HCT116 (cell line): Measurements from ENCODE around the gene ACOT11. TPM values are rescaled to one million over a fixed set of nuclear protein-coding genes. Genes with fewer than 3 reads are reported as not detected.

Experiments used
- ATAC-seq: fragments of 200-7000 bp; cut with Tn5 transposase; 2 replicates; pipeline ENCODE4 v1.9.1; 2020; ENCODE audit warnings: mild to moderate bottlenecking, moderate library complexity
- BruUV-seq: library from RNA; stranded (reverse); fragments of 400-500 nt; replicated peaks from 2 replicates; lab custom pipeline; 2021; lab: Mats Ljungman, UMichigan
- CTCF ChIA-PET: fragments of 300-600 bp; sonication (Branson Sonifier 250); formaldehyde crosslinking; loops from one replicate; lab custom pipeline; 2021; ENCODE audit warnings: antibody characterized with exemption; lab: Charles Lee
- POLR2A ChIA-PET: fragments of 300-600, 350-600 bp; sonication (Branson Sonifier 250); formaldehyde crosslinking; loops from one replicate; lab custom pipeline; 2021; ENCODE audit warnings: antibody characterized with exemption; lab: Charles Lee
- RAD21 ChIA-PET, 2 experiments: fragments of 300-600 bp; sonication (Branson Sonifier 250); formaldehyde crosslinking; loops; one replicate each; lab custom pipeline; 2023; ENCODE audit warnings: low total read pairs in 2 of 2; ENCODE audit not compliant: uncharacterized antibody in 2 of 2, unreplicated experiment in 2 of 2, low non-redundant PET in 1 of 2; lab: Charles Lee
- DNase-seq: peaks from one replicate; pipeline ENCODE4 v3.0.0-alpha.2; 2010; ENCODE audit warnings: low read depth, low spot score
- H2AFZ ChIP-seq: fragments of 200-600 bp; shearing (Covaris generic), sonication (generic); 2 replicates; pipeline ENCODE4 v1.6.1; 2017; ENCODE audit warnings: low read depth, mixed run types, mixed read lengths, antibody characterized with exemption, low read length; ENCODE audit not compliant: poor library complexity, severe bottlenecking
- H3K27ac ChIP-seq: 2 replicates; pipeline ENCODE4 v1.5.1; 2012; ENCODE audit warnings: low read depth, low read length
- H3K27me3 ChIP-seq: fragments of 200-600 bp; sonication (generic); 2 replicates; pipeline ENCODE4 v1.6.1; 2016; ENCODE audit warnings: mixed run types, low read length, mixed read lengths; ENCODE audit not compliant: insufficient read depth
- H3K36me3 ChIP-seq, 2 experiments: fragments of 200-500 bp in 1 of 2; fragments of 200-600 bp in 1 of 2; sonication (Bioruptor generic) in 1 of 2; sonication (generic) in 1 of 2; 2 replicates each; pipeline versions ENCODE4 v1.5.1 to v1.6.1; 2014 to 2016; ENCODE audit warnings: low read length in 2 of 2, inconsistent platforms in 1 of 2, mixed read lengths in 1 of 2, mixed run types in 1 of 2; ENCODE audit not compliant: insufficient read depth in 2 of 2, control insufficient read depth in 1 of 2
- H3K4me1 ChIP-seq, 2 experiments: fragments of 200-600 bp in 1 of 2; sonication (generic) in 1 of 2; 2 replicates each; pipeline versions ENCODE4 v1.5.1 to v1.6.1; 2012 to 2017; ENCODE audit warnings: low read length in 2 of 2, inconsistent platforms in 1 of 2, mild to moderate bottlenecking in 1 of 2, mixed read lengths in 1 of 2, mixed run types in 1 of 2, moderate library complexity in 1 of 2; ENCODE audit not compliant: insufficient read depth in 2 of 2, control insufficient read depth in 1 of 2
- H3K4me2 ChIP-seq: fragments of 200-600 bp; sonication (generic); 2 replicates; pipeline ENCODE4 v1.6.1; 2017; ENCODE audit warnings: mixed run types, low read length, mixed read lengths
- H3K4me3 ChIP-seq, 2 experiments: fragments of 200-600 bp in 1 of 2; sonication (generic) in 1 of 2; replicated peaks in 1 of 2; 2 replicates each; pipeline ENCODE4 v1.5.1; 2011 to 2016; ENCODE audit warnings: low read length in 2 of 2, control low read depth in 1 of 2, low read depth in 1 of 2, mild to moderate bottlenecking in 1 of 2, mixed read lengths in 1 of 2, mixed run types in 1 of 2
- H3K79me2 ChIP-seq: fragments of 200-600 bp; sonication (generic); 2 replicates; pipeline ENCODE4 v1.6.1; 2017; ENCODE audit warnings: mild to moderate bottlenecking, mixed run types, low read length, moderate library complexity, mixed read lengths; ENCODE audit not compliant: insufficient read depth
- H3K9ac ChIP-seq: fragments of 200-600 bp; sonication (generic); 2 replicates; pipeline ENCODE4 v1.6.1; 2016; ENCODE audit warnings: low read length, mixed read lengths
- H3K9me2 ChIP-seq: fragments of 200-600 bp; sonication (generic), shearing (Covaris generic); 2 replicates; pipeline ENCODE4 v1.6.1; 2017; ENCODE audit warnings: mixed run types, mild to moderate bottlenecking, moderate library complexity; ENCODE audit not compliant: insufficient read depth
- H3K9me3 ChIP-seq, 2 experiments: fragments of 200-500 bp in 1 of 2; fragments of 200-600 bp in 1 of 2; sonication (Bioruptor generic) in 1 of 2; sonication (generic) in 1 of 2; 2 replicates each; pipeline ENCODE4 v1.6.1; 2014 to 2017; ENCODE audit warnings: low read length in 2 of 2, mixed read lengths in 2 of 2, inconsistent platforms in 1 of 2, low read depth in 1 of 2, mild to moderate bottlenecking in 1 of 2, mixed run types in 1 of 2, moderate library complexity in 1 of 2; ENCODE audit not compliant: control insufficient read depth in 1 of 2, insufficient read depth in 1 of 2
- H4K20me1 ChIP-seq: fragments of 200-600 bp; sonication (generic), shearing (Covaris generic); 2 replicates; pipeline ENCODE4 v1.6.1; 2017; ENCODE audit warnings: mixed run types, mild to moderate bottlenecking, moderate library complexity; ENCODE audit not compliant: insufficient read depth
- CEBPB ChIP-seq: IDR thresholded peaks from 2 replicates; pipeline ENCODE4 v1.6.1; 2012; ENCODE audit warnings: low read depth
- ELF1 ChIP-seq: IDR thresholded peaks from 2 replicates; pipeline ENCODE4 v1.6.1; 2012; ENCODE audit warnings: low read depth, borderline replicate concordance
- FOSL1 ChIP-seq: IDR thresholded peaks from 2 replicates; pipeline ENCODE4 v1.6.1; 2012; ENCODE audit warnings: low read depth
- JUND ChIP-seq: IDR thresholded peaks from 2 replicates; pipeline ENCODE4 v1.6.1; 2012
- POLR2A ChIP-seq: IDR thresholded peaks from 2 replicates; pipeline ENCODE4 v1.7.0; 2011; ENCODE audit warnings: borderline replicate concordance; ENCODE audit not compliant: insufficient read depth, insufficient read length; ENCODE audit errors: extremely low read depth
- POLR2AphosphoS5 ChIP-seq: IDR thresholded peaks from 2 replicates; pipeline ENCODE4 v1.6.1; 2011; ENCODE audit warnings: mild to moderate bottlenecking, low read depth, low read length, moderate library complexity
- SRF ChIP-seq: IDR thresholded peaks from 2 replicates; pipeline ENCODE4 v1.6.1; 2012; ENCODE audit warnings: low read depth
- TCF7L2 ChIP-seq: IDR thresholded peaks from 2 replicates; pipeline ENCODE4 v1.7.0; 2011; ENCODE audit warnings: borderline replicate concordance, inconsistent platforms; ENCODE audit not compliant: insufficient read depth, insufficient read length; ENCODE audit errors: extremely low read depth
- ZFX ChIP-seq: fragments of 450-650 bp; IDR thresholded peaks from 2 replicates; pipeline ENCODE4 v1.6.1; 2017
- intact Hi-C: fragments of 100-400 bp; cut with micrococcal nuclease; formaldehyde crosslinking; loops from 2 replicates; pipeline ENCODE4 v1.10.0; 2022
- total RNA-seq: library from RNA; stranded (reverse); gene quantifications from one replicate; pipeline ENCODE4 v1.2.1, GENCODE V29; 2021; ENCODE audit not compliant: unreplicated experiment
- TF ChIP-seq, protein P1 (sequence below): IDR thresholded peaks from 2 replicates; pipeline ENCODE4 v1.6.1; 2012
- TF ChIP-seq, protein P2 (sequence below): IDR thresholded peaks from 2 replicates; pipeline ENCODE4 v1.6.1; 2012; ENCODE audit warnings: low read depth
- TF ChIP-seq, protein P3 (sequence below): IDR thresholded peaks from 2 replicates; pipeline ENCODE4 v1.6.1; 2011; ENCODE audit warnings: mild to moderate bottlenecking, low read length, moderate library complexity; ENCODE audit not compliant: insufficient replicate concordance; ENCODE audit errors: extremely low read depth
- TF ChIP-seq, protein P4 (sequence below), 3 experiments: fragments of 200-600 bp in 1 of 3; sonication (generic) in 1 of 3; IDR thresholded peaks in 2 of 3; conservative IDR thresholded peaks in 1 of 3; 2 replicates each; pipeline ENCODE4 v1.5.1; 2012 to 2017; ENCODE audit warnings: low read depth in 2 of 3, low read length in 2 of 3, antibody characterized with exemption in 1 of 3, borderline replicate concordance in 1 of 3, control low read depth in 1 of 3, mild to moderate bottlenecking in 1 of 3, mixed read lengths in 1 of 3, mixed run types in 1 of 3, moderate library complexity in 1 of 3; ENCODE audit not compliant: insufficient read depth in 1 of 3

The ACOT11 gene
- total RNA-seq, 1 experiment from 2014 or later = 31.1 TPM

DNA sequence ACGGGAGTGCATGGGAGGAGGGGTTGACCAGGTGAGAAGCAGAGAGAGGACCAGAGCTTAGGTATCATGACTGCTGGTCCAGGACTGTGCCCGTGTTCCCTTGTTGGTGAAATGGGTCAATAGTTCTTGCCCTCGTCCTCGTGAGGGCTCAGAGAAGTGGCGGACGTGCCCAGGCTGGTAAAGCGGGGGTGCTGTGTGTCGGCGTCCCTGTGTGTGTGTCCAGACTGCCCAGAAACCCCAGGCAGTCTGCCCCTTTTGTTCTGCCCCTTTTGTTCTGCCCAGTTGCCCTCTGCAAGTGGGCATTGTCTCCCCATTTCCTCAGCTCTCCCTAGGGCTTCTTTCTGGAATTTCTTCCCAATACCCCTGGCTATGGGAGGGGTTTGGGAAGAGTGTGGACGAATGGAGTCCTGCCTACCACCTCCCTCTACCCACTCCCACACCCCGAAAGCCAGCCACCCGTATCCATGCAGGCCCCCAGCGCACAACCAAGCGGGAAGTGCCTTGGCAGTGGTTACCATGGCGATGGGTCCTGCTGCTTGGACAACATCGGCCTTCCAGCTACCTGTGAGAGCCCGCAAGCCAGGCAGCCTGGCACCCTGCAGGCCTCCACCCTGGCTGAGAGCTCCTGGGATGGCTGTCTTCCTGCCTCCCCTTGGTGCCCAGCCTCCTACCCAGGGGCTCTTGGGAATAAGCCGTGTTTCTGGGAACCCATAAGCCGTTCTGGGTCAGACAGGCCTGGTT, 34.7 kb downstream of the ACOT11 start:
- Histone ChIP-seq H3K79me2 (no peaks in the 10 kb centered on the region; the same call in 1 of the 2 replicates), H3K27me3 (no peaks in the 10 kb centered on the region), H3K27ac (no peak overlapping the region), H3K9me2 (no peaks in the 10 kb centered on the region), H3K4me3 (no peak overlapping the region), H4K20me1 (no peaks in the 10 kb centered on the region), H2AFZ (no peak overlapping the region), H3K9ac (no peak overlapping the region), H3K36me3 (no peaks in the 10 kb centered on the region; a peak in 1 of 4 replicates), H3K4me2 (no peak overlapping the region), H3K9me3 (no peaks in the 10 kb centered on the region), H3K4me1 (peaks cover 13 to 17% of the 10 kb centered on the region in 2 experiments)
- CTCF ChIA-PET = no interaction called here
- ATAC-seq (no peak), DNase-seq (no peak)
- POLR2A ChIA-PET = no interaction called here
- intact Hi-C loops = no loop called here
- RAD21 ChIA-PET = no interaction called here
- TF ChIP-seq SRF (no peak), ELF1 (no peak), POLR2AphosphoS5 (no peak), FOSL1 (no peak), ZFX (no peak), JUND (no peak), CEBPB (no peak), POLR2A (no peak), TCF7L2 (no peak)
- TF ChIP-seq, protein P1, sequence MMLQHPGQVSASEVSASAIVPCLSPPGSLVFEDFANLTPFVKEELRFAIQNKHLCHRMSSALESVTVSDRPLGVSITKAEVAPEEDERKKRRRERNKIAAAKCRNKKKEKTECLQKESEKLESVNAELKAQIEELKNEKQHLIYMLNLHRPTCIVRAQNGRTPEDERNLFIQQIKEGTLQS = no peak
- TF ChIP-seq, protein P2, sequence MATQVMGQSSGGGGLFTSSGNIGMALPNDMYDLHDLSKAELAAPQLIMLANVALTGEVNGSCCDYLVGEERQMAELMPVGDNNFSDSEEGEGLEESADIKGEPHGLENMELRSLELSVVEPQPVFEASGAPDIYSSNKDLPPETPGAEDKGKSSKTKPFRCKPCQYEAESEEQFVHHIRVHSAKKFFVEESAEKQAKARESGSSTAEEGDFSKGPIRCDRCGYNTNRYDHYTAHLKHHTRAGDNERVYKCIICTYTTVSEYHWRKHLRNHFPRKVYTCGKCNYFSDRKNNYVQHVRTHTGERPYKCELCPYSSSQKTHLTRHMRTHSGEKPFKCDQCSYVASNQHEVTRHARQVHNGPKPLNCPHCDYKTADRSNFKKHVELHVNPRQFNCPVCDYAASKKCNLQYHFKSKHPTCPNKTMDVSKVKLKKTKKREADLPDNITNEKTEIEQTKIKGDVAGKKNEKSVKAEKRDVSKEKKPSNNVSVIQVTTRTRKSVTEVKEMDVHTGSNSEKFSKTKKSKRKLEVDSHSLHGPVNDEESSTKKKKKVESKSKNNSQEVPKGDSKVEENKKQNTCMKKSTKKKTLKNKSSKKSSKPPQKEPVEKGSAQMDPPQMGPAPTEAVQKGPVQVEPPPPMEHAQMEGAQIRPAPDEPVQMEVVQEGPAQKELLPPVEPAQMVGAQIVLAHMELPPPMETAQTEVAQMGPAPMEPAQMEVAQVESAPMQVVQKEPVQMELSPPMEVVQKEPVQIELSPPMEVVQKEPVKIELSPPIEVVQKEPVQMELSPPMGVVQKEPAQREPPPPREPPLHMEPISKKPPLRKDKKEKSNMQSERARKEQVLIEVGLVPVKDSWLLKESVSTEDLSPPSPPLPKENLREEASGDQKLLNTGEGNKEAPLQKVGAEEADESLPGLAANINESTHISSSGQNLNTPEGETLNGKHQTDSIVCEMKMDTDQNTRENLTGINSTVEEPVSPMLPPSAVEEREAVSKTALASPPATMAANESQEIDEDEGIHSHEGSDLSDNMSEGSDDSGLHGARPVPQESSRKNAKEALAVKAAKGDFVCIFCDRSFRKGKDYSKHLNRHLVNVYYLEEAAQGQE = no peak
- TF ChIP-seq, protein P3, sequence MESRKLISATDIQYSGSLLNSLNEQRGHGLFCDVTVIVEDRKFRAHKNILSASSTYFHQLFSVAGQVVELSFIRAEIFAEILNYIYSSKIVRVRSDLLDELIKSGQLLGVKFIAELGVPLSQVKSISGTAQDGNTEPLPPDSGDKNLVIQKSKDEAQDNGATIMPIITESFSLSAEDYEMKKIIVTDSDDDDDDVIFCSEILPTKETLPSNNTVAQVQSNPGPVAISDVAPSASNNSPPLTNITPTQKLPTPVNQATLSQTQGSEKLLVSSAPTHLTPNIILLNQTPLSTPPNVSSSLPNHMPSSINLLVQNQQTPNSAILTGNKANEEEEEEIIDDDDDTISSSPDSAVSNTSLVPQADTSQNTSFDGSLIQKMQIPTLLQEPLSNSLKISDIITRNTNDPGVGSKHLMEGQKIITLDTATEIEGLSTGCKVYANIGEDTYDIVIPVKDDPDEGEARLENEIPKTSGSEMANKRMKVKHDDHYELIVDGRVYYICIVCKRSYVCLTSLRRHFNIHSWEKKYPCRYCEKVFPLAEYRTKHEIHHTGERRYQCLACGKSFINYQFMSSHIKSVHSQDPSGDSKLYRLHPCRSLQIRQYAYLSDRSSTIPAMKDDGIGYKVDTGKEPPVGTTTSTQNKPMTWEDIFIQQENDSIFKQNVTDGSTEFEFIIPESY = no peak
- TF ChIP-seq, protein P4, sequence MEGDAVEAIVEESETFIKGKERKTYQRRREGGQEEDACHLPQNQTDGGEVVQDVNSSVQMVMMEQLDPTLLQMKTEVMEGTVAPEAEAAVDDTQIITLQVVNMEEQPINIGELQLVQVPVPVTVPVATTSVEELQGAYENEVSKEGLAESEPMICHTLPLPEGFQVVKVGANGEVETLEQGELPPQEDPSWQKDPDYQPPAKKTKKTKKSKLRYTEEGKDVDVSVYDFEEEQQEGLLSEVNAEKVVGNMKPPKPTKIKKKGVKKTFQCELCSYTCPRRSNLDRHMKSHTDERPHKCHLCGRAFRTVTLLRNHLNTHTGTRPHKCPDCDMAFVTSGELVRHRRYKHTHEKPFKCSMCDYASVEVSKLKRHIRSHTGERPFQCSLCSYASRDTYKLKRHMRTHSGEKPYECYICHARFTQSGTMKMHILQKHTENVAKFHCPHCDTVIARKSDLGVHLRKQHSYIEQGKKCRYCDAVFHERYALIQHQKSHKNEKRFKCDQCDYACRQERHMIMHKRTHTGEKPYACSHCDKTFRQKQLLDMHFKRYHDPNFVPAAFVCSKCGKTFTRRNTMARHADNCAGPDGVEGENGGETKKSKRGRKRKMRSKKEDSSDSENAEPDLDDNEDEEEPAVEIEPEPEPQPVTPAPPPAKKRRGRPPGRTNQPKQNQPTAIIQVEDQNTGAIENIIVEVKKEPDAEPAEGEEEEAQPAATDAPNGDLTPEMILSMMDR (IDR thresholded peaks at IDR 0.05 in 2 of 3, conservative IDR thresholded peaks at IDR 0.05 in 1 of 3; ENCODE audit: borderline replicate concordance in 1 of 3, insufficient read depth in 1 of 3, low read depth in 2 of 3, low read length in 2 of 3) = no peak
- BruUV-seq = no TSS peak
